H4 (cell line): ENCODE data around the gene CMA1. TPM values are rescaled to one million over a fixed set of nuclear protein-coding genes. Genes with fewer than 3 reads are reported as not detected.
A peak's percentile ranks its signal among the peaks of the same experiment; 100 is the strongest.
"Not testable (repeated sequence)": the region's sequence is repeated elsewhere in the genome, so short reads cannot be mapped to it uniquely, and the experiment has no call there.

Source experiments
- DNase-seq: peaks from one replicate; pipeline ENCODE4 v3.0.0-alpha.2; 2015; ENCODE audit warnings: low spot score
- total RNA-seq: library from RNA; depleted of rRNA; stranded (reverse); fragments of >200 nt; shearing (Covaris generic); gene quantifications from 2 replicates; pipeline ENCODE4 v1.2.3, GENCODE V29; 2014; rRNA removed

Gene CMA1, protein sequence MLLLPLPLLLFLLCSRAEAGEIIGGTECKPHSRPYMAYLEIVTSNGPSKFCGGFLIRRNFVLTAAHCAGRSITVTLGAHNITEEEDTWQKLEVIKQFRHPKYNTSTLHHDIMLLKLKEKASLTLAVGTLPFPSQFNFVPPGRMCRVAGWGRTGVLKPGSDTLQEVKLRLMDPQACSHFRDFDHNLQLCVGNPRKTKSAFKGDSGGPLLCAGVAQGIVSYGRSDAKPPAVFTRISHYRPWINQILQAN
- total RNA-seq: not detected in 2 replicates

DNA sequence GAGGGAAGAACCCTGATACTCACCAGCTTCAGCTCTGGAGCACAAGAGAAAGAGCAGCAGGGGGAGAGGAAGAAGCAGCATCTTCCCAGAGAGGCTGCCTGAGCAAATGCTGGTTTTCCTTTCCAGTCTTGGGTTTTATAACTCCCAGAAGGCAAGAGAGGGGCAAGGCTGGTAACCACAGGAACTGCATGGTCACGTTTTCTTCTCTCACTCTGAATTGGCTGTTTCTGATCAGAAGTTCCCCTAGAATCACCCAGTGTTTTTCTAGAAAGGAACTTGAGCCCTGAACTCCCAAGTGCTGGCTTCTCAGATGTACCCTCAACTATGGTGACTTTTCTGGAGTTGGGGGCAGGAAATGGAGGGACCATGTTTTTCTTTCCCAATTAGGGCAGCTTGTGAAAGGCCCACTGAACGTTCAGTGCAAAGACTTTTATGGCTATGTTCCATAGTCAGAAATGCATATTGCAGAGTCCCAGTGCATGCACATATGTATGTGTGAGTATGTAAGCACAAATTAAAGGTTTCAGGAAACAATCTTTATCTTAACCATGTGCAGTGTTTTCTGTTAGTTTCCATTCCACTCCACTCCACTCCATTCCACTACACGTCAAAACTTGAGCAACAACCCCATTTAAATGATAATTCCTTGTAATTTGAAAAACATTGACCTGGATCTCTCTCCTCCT, at the start of gene CMA1:
Gene CMA1, minus strand, starts transcription at position 111 of the 686 bp plus-strand sequence. Its CDS starts 30 bp downstream, at position 81.
- no peak for DNase-seq

- DNase-seq: peak; percentile 46
Measured at GRCh38 chr14:24556756-24557155, 48.7 kb upstream of the CMA1 start.

GRCh38 chr14:24549064-24549463, 41.0 kb upstream of the CMA1 start:
- not testable (repeated sequence) for DNase-seq

DNA sequence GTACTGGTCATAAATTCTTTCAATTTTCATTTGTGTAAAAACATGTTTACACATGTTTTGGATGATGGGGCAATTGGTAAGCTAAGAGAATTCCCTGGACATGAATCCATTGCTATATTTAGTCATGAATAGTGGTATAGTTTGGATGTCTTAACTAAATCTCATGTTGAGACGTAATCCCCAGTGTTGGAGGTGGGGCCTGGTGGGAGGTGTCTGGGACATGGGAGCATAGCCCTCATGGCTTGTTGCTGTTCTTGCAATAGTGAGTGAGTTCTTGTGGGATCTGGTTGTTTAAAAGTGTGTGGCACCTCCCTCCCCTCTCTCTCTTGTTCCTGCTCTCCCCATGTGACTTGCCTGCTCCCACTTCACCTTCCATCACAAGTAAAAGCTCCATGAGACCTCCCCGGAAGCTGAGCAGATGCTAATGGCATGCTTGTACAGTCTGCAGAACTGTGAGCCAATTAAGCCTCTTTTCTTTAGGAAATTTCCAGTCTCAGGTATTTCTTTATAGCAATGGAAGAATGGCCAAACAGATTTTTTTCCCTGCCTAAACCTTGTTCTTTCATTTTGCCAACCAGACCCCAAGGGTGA, 34.4 kb upstream of the CMA1 start:
- DNase-seq: no peak

- no peak for DNase-seq
Measured at GRCh38 chr14:24535737-24536136, 27.7 kb upstream of the CMA1 start.

DNA sequence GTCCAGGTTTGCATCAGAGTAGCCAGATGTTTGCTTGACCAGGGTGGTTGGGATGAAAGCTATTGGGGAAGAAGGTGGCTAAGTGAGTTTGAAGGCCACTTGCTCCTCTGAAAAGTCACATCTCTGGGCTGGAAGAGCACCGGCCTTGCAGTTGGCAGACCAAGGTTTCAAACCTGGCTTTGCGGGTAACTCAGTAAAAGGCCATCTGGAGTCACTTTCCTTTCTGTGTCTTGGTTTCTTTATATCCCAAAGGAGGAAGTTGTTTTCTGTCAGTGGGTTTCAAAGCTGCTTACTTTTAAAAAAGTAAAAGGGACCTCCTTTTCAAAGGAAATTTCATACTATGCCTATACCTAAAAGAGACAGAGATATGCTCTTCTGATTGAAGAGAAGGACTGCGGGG, 26.2 kb upstream of the CMA1 start:
- no peak for DNase-seq

DNA sequence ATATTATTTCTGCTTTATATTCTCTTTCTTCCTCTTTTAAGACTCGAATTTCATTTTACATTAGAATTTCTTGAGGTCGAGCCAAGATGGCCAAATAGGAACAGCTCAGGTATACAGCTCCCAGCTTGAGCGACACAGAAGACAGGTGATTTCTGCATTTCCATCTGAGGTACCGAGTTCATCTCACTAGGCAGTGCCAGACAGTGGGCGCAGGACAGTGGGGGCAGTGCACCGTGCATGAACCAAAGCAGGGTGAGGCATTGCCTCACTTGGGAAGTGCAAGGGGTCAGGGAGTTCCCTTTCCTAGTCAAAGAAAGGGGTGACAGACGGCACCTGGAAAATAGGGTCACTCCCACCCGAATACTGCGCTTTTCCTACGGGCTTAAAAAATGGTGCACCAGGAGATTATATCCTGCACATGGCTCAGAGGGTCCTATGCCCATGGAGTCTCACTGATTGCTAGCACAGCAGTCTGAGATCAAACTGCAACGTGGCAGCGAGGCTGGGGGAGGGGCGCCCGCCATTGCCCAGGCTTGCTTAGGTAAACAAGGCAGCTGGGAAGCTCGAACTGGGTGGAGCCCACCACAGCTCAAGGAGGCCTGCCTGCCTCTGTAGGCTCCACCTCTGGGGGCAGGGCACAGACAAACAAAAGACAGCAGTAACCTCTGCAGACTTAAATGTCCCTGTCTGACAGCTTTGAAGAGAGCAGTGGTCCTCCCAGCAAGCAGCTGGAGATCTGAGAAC, 18.0 kb upstream of the CMA1 start:
- DNase-seq: not testable (repeated sequence)

GRCh38 chr14:24518851-24519250, 10.8 kb upstream of the CMA1 start:
- no peak for DNase-seq

DNA sequence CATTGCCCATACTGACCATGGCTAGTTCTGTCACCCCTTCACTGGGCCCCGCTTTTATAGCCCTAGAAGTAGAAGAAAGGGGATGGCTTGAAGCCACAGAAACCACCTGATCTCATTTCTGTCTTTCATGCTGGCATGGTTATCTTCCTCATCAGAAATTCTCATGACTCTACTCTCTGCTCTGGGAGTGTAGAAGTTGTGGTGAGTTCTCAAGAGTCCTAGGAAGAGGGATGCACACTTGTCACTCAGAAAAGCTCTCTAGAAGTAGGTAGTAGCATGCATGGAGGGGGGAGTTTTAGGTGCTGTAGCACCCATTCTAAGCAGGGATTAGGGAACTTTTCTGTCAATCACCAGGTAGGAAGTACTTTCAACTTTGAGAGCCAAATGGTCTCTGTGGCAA, 6.1 kb upstream of the CMA1 start:
- no peak for DNase-seq

- DNase-seq: no peak
Measured at GRCh38 chr14:24513009-24513408, 4.9 kb upstream of the CMA1 start.

DNA sequence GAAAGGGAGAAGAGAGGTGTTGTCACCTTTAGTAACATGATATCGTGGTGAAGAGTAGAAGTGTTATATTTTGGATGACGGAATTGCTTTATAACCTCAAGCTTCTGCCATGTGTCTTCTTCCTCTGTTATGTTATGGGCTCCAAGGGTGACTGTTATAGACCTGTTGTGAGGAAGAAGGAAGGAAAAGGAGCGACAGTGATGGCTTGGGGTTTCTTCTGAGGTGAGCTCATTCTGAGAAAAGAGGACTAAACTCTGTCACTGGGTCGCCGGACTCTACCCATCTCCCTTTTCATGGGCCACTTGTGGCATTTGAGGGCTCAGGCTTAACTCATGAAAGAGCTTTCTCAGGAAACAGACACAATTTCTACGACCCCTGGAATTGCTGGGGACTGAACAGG, 1.6 kb downstream of the CMA1 start:
- DNase-seq: no peak

DNA sequence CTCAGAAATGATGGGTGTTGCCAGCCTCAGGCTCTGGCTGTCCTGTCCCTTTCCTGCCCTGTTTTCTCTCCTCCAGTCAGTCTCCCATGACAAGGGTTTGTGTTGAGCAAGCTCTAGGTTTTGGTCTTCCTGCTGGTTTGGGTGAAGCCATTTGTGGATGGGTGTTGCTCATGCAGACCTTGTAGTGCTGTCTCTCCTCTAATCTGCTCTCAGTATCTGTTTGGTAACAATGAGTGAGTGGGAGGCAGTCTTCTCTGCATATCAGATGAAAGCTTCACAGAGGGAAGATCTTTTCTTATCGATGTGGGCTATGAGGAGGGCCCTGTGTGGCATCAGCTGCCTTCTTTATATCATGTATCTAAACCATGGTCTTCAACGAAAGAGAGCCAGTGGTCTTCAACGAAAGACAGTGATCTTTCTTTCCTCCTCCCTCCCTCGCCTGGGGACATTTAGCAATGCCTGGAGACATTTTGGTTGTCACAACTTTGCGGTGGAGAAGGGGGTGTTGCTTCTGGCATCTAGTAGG, 3.6 kb downstream of the CMA1 start:
- no peak for DNase-seq

DNA sequence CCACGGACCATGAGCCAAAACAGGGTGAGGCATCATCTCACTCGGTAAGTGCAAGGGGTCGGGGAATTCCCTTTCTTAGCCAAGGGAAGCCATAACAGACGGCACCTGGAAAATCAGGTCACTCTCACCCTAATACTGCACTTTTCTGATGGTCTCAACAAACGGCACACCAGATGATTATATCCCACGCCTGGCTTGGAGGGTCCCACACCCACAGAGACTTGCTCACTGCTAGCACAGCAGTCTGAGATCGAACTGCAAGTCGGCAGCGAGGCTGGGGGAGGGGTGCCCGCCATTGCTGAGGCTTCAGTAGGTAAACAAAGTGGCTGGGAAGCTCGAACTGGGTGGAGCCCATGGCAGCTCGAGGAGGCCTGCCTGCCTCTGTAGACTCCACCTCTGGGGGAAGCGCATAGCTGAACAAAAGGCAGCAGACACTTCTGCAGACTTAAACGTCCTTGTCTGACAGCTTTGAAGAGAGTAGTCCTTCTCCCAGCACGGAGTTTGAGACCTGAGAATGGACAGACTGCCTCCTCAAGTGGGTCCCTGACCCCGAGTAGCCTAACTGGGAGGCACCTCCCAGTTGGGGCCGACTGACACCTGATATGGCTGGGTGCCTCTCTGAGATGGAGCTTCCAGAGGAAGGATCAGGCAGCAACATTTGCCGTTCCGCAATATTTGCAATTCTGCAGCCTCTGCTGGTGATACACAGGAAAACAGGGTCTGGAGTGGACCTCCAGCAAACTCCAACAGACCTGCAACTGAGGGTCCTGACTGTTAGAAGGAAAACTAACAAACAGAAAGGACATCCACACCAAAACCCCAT, 16.3 kb downstream of the CMA1 start:
- DNase-seq: not testable (repeated sequence)

- peak; percentile 60 for DNase-seq
Measured at GRCh38 chr14:24483604-24484252, 24.3 kb downstream of the CMA1 start.

- DNase-seq: peak; percentile 72
Measured at GRCh38 chr14:24482699-24483303, 25.3 kb downstream of the CMA1 start.

DNA sequence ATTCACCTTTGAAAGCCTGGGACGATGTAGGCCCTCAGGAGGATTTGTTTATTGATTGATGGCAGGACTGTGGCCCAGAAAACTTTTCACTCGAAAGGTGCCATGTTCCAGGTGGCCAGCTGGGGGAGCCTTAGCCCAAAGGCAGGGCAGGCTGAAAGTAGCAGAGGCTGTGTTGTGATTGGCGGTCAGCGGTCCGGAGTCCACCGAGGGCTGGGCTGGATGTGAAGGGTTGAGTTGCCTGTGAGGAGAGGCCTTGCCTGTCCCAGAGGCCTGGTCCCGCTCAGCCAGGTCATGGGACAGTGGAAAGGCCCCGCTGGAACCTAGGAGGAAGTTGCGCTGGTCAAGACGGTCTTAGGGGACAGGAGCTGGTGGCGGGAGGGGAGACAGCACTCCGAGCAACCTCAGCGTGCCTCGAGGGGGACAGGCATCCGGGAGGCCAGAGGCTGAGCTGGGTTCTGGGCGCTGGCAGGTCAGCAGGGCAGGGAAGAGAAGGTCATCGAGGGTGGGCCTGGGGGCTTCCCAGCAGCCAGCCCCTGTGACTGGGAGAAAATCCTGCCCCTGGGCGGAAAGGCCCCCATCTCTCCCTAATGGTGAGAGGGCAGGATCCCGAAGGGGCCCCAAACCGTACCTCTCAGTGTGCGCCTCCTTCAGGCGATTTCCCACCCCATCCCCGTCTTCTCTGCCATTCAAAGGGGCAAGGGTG, 26.3 kb downstream of the CMA1 start:
- peak; percentile 36 for DNase-seq

- DNase-seq: not testable (repeated sequence)
Measured at GRCh38 chr14:24479999-24480398, 28.1 kb downstream of the CMA1 start.

DNA sequence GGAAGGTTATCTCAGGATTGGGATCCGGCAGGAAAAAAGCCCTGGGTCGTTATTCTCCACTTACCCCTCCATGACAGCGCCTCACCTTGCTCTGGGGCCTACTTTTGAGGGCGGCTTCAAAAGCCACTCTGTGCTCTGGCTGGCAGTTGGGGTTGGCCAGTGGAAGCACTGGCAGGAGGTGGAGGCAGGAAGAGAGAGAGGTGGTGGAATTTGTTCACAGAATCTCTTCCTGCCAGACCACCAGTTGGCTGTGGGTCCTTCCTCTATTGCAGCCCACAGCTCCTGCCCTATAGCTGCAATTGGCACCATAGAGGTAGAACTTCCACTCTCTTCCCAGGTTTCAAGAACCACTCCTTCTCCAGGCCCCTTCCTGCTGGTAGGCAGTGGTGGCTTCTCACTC, 32.8 kb downstream of the CMA1 start:
- no peak for DNase-seq

DNA sequence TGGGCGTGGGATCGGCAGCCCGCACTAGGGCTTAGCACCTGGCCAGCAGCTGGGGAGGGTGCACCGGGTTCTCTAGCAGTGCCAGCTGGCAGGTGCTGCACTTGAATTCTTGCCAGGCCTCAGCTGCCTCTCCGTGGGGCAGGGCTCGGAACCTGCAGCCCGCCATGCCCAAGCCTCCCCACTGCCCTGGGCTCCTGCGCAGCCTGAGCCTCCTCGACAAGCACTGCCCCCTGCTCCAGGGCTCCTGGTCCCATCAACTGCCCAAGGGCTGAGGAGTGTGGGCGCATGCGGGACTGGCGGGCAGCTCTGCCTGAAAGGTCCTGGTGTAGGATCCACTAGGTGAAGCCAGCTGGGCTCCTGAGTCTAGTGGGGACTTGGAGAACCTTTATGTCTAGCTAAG, 34.9 kb downstream of the CMA1 start:
- DNase-seq: no peak

GRCh38 chr14:24470450-24470849, 37.6 kb downstream of the CMA1 start:
- DNase-seq: not testable (repeated sequence)
